HFF-Myc (cell line): ENCODE results near the gene LRRC70.

Experiments
- DNase-seq: peaks from one replicate; pipeline ENCODE4 v3.0.0-alpha.2; 2011; ENCODE audit warnings: low read depth; ENCODE audit errors: extremely low read depth
- H3K4me3 ChIP-seq: replicated peaks from 2 replicates; pipeline ENCODE4 v1.5.1; 2011; ENCODE audit warnings: low read depth, mild to moderate bottlenecking, control low read depth, low read length
- CTCF ChIP-seq: IDR thresholded peaks from 2 replicates; pipeline ENCODE4 v1.5.1; 2012; ENCODE audit warnings: mild to moderate bottlenecking, low read depth, low read length, control low read depth; ENCODE audit errors: missing control alignments

Gene LRRC70

GRCh38 chr5:62581836-62582597, 3.4 kb downstream of the LRRC70 start:
- no peak for DNase-seq
- no peak overlapping the region for H3K4me3 ChIP-seq
- TF ChIP-seq CTCF: no peak

- H3K4me3 ChIP-seq: no peak overlapping the region
- no peak for DNase-seq
- TF ChIP-seq CTCF: no peak
Observed at GRCh38 chr5:62584391-62584790, 5.8 kb downstream of the LRRC70 start.

GRCh38 chr5:62585306-62585705, 6.7 kb downstream of the LRRC70 start:
- TF ChIP-seq CTCF: no peak
- no peak overlapping the region for H3K4me3 ChIP-seq
- DNase-seq: no peak

- TF ChIP-seq CTCF: no peak
- no peak overlapping the region for H3K4me3 ChIP-seq
- DNase-seq: no peak
Observed at GRCh38 chr5:62585751-62586150, 7.1 kb downstream of the LRRC70 start.

GRCh38 chr5:62587737-62588136, 9.1 kb downstream of the LRRC70 start:
- TF ChIP-seq CTCF: no peak
- H3K4me3 ChIP-seq: no peak overlapping the region
- DNase-seq: no peak

GRCh38 chr5:62588668-62589067, 10.0 kb downstream of the LRRC70 start:
- TF ChIP-seq CTCF: no peak
- no peak overlapping the region for H3K4me3 ChIP-seq
- no peak for DNase-seq

GRCh38 chr5:62589504-62589903, 10.9 kb downstream of the LRRC70 start:
- no peak overlapping the region for H3K4me3 ChIP-seq
- DNase-seq: no peak
- no peak for TF ChIP-seq CTCF
